Activated naive CD4-positive, alpha-beta T cell treated with anti-CD3 and anti-CD28 coated beads for 36 hours (primary cell): ENCODE data around the gene ZC3H18. TPM values are rescaled to one million over a fixed set of nuclear protein-coding genes. Genes with fewer than 3 reads are reported as not detected.

Experiments used
- CTCF ChIA-PET: fragments of 350-600 bp; sonication (Branson Sonifier 250); formaldehyde crosslinking; loops from one replicate; lab custom pipeline; 2021; ENCODE audit warnings: antibody characterized with exemption; lab: Charles Lee
- DNase-seq: peaks from one replicate; pipeline ENCODE4 v3.0.0-alpha.2; 2020
- H3K27ac Mint-ChIP-seq: one replicate; pipeline ENCODE4 v1.8.0; 2021; ENCODE audit warnings: mild to moderate bottlenecking, mixed read lengths
- H3K27me3 Mint-ChIP-seq: one replicate; pipeline ENCODE4 v1.8.0; 2021; ENCODE audit warnings: low read depth, mixed read lengths
- H3K36me3 Mint-ChIP-seq: one replicate; pipeline ENCODE4 v1.8.0; 2021; ENCODE audit warnings: low read depth, mixed read lengths
- H3K4me1 Mint-ChIP-seq: one replicate; pipeline ENCODE4 v1.8.0; 2021; ENCODE audit warnings: low read depth, mixed read lengths
- H3K4me3 Mint-ChIP-seq: one replicate; pipeline ENCODE4 v1.8.0; 2021; ENCODE audit warnings: mild to moderate bottlenecking, moderate library complexity, mixed read lengths
- H3K9me3 Mint-ChIP-seq: one replicate; pipeline ENCODE4 v1.8.0; 2021; ENCODE audit warnings: mixed read lengths
- intact Hi-C: fragments of 100-400 bp; cut with micrococcal nuclease; formaldehyde crosslinking; loops from one replicate; pipeline ENCODE4 v1.15.1; 2023
- total RNA-seq, 2 experiments: library from RNA; stranded (reverse); gene quantifications; one replicate each; pipeline ENCODE4 v1.2.3, GENCODE V29; 2021

Gene ZC3H18
- total RNA-seq, 2 experiments from 2014 or later, result 55.8 to 58.5 TPM

DNA sequence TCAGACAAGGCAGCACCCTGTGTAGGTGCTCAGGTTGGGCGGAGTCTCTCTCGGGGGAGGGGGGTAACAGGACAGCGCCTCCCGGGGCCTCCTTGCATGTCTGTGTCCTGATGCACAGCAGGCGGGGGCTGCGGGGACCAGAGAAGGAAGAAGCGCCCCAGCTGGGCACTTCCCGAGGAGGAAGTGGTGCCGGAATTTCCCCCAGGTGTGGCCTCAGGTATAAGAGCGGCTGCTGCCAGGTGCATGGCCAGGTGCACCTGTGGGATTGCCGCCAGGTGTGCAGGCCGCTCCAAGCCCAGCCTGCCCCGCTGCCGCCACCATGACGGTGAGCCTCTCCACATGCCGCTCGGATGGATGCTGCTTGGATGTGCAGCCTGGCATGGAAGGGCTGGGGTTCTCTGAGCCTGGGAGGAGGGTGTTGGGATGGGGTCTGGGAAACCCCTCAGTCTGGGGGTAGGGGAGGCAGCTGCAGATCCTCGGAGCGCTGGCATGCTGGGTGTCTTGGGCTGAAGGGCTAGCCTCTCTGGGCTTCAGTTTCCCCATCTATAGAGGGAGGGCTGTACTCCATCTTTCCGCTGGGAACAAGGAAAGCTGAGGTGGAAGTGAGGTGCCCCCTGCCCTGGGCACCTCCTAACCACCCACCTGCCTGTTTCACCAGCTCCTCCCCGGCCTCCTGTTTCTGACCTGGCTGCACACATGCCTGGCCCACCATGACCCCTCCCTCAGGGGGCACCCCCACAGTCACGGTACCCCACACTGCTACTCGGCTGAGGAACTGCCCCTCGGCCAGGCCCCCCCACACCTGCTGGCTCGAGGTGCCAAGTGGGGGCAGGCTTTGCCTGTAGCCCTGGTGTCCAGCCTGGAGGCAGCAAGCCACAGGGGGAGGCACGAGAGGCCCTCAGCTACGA is 68.4 kb downstream of the ZC3H18 start, which contains the start of gene IL17C:
Gene IL17C (plus strand): TSS at position 250 of the 908 bp plus-strand sequence. CDS start 70 bp downstream, at position 320.
- CTCF ChIA-PET, result interaction anchor here (0.7 kb wide), 1 partner anchor 97 kb away, joined by 3 read pairs; no protein-coding TSS in a partner anchor
- intact Hi-C loops, result loop anchor here (5.0 kb wide), 1 partner anchor 64 kb away; no protein-coding TSS in a partner anchor
- Mint-ChIP-seq H3K4me3 (no peak within 1 kb of the TSS), H3K27me3 (peaks cover 27% of the 10 kb centered on the region), H3K4me1 (peaks cover 42% of the 10 kb centered on the region), H3K9me3 (peaks cover 2% of the 10 kb centered on the region), H3K27ac (no peak within 1 kb of the TSS), H3K36me3 (no peaks in the 10 kb centered on the region)
- no peak for DNase-seq

DNA sequence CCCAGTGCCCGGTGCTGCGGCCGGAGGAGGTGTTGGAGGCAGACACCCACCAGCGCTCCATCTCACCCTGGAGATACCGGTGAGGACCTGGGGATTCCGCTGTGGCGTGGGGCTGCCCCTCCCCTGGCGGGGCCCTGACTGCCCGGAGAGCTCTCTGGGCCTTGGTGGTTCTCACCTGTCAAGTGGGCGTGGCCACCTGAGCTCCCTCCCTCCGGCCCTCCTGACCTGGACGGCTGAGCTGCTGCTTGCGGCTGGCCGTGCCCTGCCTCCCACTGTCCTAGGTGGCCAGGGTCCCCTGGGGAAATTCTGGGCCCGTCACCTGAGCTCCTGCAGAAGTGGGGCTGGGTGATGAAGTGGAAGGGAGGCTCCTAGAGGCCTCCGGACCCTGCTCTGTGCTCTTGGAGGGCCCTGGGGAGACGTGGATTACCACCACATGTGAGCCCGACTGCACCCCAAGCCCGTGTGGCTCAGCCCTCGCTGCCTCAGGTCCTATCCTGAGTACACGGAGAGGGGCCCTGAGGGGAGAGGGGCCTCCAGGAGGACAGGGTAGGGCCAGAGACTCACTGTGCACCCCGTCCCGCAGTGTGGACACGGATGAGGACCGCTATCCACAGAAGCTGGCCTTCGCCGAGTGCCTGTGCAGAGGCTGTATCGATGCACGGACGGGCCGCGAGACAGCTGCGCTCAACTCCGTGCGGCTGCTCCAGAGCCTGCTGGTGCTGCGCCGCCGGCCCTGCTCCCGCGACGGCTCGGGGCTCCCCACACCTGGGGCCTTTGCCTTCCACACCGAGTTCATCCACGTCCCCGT is 69.2 kb downstream of the ZC3H18 start:
- no peak for DNase-seq
- peaks cover 40% of the 10 kb centered on the region for H3K4me1 Mint-ChIP-seq
- intact Hi-C loops, result loop anchor here (5.0 kb wide), 1 partner anchor 63 kb away; no protein-coding TSS in a partner anchor
- peaks cover 2% of the 10 kb centered on the region for H3K9me3 Mint-ChIP-seq
- no peaks in the 10 kb centered on the region for H3K36me3 Mint-ChIP-seq
- CTCF ChIA-PET, result interaction anchor here (0.7 kb wide), 1 partner anchor 96 kb away, joined by 3 read pairs; no protein-coding TSS in a partner anchor
- no peak overlapping the region for H3K27ac Mint-ChIP-seq
- H3K4me3 Mint-ChIP-seq, result no peak overlapping the region
- H3K27me3 Mint-ChIP-seq, result peaks cover 27% of the 10 kb centered on the region

DNA sequence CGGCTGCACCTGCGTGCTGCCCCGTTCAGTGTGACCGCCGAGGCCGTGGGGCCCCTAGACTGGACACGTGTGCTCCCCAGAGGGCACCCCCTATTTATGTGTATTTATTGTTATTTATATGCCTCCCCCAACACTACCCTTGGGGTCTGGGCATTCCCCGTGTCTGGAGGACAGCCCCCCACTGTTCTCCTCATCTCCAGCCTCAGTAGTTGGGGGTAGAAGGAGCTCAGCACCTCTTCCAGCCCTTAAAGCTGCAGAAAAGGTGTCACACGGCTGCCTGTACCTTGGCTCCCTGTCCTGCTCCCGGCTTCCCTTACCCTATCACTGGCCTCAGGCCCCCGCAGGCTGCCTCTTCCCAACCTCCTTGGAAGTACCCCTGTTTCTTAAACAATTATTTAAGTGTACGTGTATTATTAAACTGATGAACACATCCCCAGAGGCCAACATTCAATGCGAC is 69.9 kb downstream of the ZC3H18 start:
- Mint-ChIP-seq H3K27me3 (peaks cover 27% of the 10 kb centered on the region), H3K4me3 (no peak overlapping the region), H3K36me3 (peaks cover 1% of the 10 kb centered on the region), H3K27ac (no peak overlapping the region), H3K4me1 (peaks cover 36% of the 10 kb centered on the region), H3K9me3 (peaks cover 2% of the 10 kb centered on the region)
- no peak for DNase-seq
- CTCF ChIA-PET, result no interaction called here
- intact Hi-C loops, result no loop called here

DNA sequence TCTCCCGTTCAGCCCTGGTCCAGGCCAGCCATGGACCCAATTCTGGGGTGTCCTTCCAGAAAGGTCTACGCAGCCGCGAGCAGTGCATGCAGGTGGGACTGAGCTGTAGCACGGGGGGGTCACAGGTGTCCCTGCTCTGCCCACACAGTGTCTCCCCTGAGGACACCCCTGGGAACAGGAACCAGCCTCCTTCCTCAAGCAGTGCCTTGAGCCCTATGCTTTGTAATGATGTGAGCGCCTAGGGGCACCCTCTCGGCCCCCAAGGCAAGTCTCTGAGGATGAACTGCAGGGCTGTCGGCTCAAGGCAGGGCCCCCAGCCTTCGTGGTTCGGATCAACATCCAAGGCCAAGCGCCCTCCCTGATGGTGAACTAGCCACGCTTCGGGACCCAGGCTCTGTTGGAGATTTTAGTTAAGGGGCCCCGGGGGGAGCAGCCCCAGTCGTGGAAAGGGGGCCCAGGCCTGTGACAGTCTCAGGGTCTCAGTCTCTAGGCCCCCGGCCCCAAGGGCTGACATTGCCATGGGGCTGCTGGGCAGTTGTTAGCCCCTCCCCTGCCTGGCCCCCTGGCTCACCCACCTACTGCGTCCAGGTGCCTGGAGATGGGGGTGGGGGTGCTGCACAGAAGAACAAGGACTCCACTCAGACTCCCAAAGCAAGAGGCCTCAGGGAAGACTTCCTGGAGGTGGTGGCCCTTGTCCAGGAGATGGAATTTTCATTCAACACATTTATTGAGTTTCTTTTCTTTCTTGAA is 70.5 kb downstream of the ZC3H18 start:
- peaks cover 2% of the 10 kb centered on the region for H3K9me3 Mint-ChIP-seq
- peaks cover 1% of the 10 kb centered on the region for H3K36me3 Mint-ChIP-seq
- peaks cover 24% of the 10 kb centered on the region for H3K27me3 Mint-ChIP-seq
- CTCF ChIA-PET, result no interaction called here
- peaks cover 32% of the 10 kb centered on the region for H3K4me1 Mint-ChIP-seq
- intact Hi-C loops, result no loop called here
- no peak overlapping the region for H3K4me3 Mint-ChIP-seq
- H3K27ac Mint-ChIP-seq, result no peak overlapping the region
- no peak for DNase-seq

DNA sequence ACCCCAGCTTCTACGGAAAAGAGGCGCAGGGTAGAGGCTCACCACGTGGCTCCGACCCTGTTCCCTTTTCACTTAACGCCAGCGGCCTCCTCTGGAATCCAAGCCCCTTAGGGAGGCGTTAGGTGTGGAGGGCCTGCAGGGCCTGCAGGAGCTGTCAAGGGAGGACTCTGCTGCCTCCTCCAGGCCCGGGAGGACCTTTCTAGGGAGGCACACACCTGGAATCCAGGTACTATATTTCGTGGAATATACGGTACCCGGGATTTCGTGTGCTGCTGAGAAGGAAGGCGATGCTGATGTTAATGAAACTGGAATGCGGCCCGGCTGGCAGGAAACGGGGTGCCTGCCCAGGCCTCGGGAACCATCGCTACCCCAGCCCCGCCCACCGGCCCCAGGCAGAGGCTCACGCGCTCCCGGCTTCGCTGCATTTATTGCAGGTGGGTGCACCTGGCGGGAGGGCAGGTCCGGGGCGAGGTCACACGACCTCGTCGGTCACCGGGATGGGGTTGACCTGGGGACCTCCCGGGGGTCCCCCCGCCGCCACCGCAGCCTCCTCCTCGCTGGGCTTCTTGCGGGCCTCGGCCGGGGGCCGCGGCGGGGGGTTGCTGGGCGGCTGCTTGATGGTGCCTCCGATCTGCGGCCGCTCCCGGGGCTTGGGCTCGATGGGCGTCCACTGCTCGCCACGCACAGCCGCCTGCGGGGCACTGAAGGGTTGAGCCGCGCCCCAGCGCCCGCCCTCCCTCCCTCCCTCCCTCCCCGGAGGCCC is 72.9 kb downstream of the ZC3H18 start:
- Mint-ChIP-seq H3K9me3 (no peaks in the 10 kb centered on the region), H3K4me3 (no peak overlapping the region), H3K36me3 (peaks cover 1% of the 10 kb centered on the region), H3K27me3 (peaks cover 10% of the 10 kb centered on the region), H3K4me1 (peaks cover 18% of the 10 kb centered on the region), H3K27ac (no peak overlapping the region)
- CTCF ChIA-PET, result no interaction called here
- no peak for DNase-seq
- intact Hi-C loops, result no loop called here

DNA sequence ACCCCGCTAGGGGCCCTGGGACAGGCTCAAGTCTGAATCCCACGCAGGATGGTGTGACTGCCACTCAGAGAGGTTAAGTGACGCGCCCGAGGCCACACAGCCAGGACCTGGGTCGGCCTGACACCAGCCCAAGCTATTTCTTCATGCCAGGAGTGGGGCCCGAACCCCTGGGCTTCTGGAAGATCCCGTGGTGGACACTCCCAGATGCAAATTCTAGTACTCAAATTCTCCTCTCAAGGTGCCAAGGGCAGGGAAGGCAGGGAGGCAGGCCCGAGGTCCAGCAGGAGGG is 73.4 kb downstream of the ZC3H18 start:
- DNase-seq, result no peak
- Mint-ChIP-seq H3K27me3 (peaks cover 8% of the 10 kb centered on the region), H3K36me3 (peaks cover 1% of the 10 kb centered on the region), H3K27ac (no peak overlapping the region), H3K4me1 (peaks cover 13% of the 10 kb centered on the region), H3K9me3 (no peaks in the 10 kb centered on the region), H3K4me3 (no peak overlapping the region)
- CTCF ChIA-PET, result no interaction called here
- intact Hi-C loops, result no loop called here

DNA sequence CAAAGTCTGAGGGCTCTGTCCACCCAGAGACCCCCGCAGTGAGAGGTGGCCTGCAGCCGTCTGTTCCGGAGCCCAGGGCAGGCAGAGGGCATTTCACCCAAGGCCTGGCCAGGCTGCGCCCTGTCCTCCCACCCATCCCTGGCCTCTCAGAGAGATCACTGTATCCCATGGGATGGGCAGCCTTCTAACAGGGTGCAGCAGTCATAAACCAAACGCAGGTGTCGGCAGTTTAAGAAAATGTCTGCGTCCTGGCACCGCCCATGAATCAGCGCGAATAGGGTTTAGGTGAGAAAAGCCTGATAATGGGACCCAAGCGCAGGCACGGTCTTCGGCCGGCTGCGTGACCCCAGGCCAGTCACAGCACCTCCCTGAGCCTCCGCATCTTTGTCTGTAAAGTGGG is 75.3 kb downstream of the ZC3H18 start:
- CTCF ChIA-PET, result no interaction called here
- Mint-ChIP-seq H3K27me3 (peaks cover 2% of the 10 kb centered on the region), H3K4me1 (peaks cover 15% of the 10 kb centered on the region), H3K9me3 (no peaks in the 10 kb centered on the region), H3K36me3 (peaks cover 9% of the 10 kb centered on the region), H3K4me3 (no peak overlapping the region), H3K27ac (no peak overlapping the region)
- intact Hi-C loops, result no loop called here
- DNase-seq, result no peak

DNA sequence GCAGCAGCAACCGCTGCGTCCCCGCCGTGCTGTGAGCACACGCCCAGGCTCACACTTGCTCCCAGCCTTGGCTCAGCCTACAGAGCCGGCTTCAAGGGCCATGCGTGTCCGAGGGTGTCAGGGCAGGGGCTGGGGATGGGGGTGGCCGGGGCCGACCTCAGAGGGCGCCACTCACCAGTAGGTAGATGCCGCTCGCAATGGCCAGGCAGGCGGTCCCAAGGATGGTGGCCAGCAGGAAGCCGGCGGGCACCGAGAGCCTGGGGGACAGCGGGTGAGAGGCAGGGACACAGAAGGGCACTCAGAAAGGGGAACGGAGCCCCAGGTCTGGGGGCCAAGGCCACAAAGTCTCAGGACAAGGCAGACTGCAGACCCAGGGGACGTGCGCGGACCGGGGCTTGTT is 75.7 kb downstream of the ZC3H18 start:
- peaks cover 9% of the 10 kb centered on the region for H3K36me3 Mint-ChIP-seq
- no peaks in the 10 kb centered on the region for H3K9me3 Mint-ChIP-seq
- no peak overlapping the region for H3K27ac Mint-ChIP-seq
- peaks cover 15% of the 10 kb centered on the region for H3K4me1 Mint-ChIP-seq
- no peaks in the 10 kb centered on the region for H3K27me3 Mint-ChIP-seq
- no peak overlapping the region for H3K4me3 Mint-ChIP-seq
- DNase-seq, result no peak
- CTCF ChIA-PET, result no interaction called here
- intact Hi-C loops, result no loop called here

DNA sequence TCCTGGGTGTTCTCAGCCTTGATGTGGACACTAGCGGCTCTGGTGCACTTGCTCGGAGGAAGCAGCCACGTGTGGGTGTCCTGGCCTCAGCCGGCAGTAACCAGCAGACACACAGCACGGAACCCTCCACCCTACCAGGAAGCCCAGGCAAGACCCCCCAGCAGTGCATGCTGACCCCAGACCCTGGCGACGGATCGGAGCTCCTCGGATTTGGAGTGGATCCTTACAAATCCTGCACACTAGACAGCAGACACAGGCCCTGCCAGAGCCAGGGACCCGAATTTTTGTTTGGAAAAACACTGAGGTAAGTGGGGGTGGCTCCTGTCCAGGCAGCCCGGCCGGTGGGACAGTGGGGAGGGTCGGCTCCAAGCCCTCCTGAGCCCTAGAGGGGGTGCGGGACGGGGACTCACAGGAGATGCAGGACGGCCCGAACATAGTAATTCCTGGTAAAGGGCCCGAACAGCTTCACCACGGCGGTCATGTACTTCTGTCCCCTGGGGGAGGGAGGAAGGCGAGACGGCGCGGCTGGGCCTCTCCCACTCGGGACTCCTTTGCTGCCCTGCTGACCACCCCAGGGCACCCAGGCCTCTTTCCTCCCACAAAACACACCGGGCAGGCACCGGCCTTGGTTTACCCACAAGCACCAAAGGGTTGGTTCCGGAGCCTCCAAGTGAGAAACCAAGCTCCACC is 76.3 kb downstream of the ZC3H18 start:
- Mint-ChIP-seq H3K36me3 (peaks cover 9% of the 10 kb centered on the region), H3K9me3 (no peaks in the 10 kb centered on the region), H3K4me3 (no peak overlapping the region), H3K4me1 (peaks cover 15% of the 10 kb centered on the region), H3K27ac (no peak overlapping the region), H3K27me3 (no peaks in the 10 kb centered on the region)
- CTCF ChIA-PET, result no interaction called here
- DNase-seq, result no peak
- intact Hi-C loops, result no loop called here

DNA sequence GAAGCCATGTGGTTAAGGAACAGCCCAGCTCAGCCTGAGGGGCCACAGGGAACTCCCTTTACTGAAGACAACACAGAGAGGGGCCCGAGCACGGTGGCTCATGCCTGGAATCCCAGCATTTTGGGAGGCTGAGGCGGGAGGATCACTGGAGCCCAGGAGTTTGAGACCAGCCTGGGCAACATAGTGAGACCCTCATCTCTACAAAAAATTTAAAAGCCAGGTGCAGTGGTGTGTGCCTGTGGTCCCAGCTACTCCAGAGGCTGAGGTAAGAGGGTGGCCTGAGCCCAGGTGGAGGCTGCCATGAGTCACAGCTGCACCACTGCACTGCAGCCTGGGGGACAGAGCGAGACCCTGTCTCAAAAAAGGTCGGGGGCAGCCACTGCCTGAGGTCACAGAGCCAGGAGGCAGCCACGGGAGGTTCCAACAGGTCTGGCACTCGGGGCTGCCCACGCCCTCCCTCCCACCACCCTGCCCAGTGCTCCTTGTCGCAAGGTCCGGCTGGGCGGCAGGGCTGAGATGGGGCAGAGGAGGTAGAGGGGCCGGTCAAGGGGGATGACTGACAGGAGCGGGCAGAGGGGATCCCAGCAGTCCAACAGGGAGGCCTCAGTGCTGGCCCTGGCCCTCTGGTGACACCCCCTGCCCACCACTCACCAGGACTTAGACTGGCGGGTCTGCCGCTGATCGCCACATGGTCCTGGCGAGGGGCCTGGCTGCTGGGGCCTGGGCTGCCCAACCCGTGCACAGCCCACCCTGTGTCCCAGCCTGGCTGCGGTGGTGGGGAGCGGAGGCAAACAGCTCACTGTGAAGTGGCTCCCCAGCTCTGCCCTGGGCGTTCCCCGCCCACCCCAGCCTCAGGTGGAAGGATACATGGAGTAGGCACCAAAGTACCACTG is 77.2 kb downstream of the ZC3H18 start:
- Mint-ChIP-seq H3K27me3 (no peaks in the 10 kb centered on the region), H3K9me3 (no peaks in the 10 kb centered on the region), H3K36me3 (peaks cover 9% of the 10 kb centered on the region), H3K4me1 (peaks cover 21% of the 10 kb centered on the region), H3K27ac (no peak overlapping the region), H3K4me3 (no peak overlapping the region)
- no peak for DNase-seq
- CTCF ChIA-PET, result no interaction called here
- intact Hi-C loops, result no loop called here
